ENCODE measurements around the gene RUNX3.
"Not testable (repeated sequence)": the region's sequence is repeated elsewhere in the genome, so short reads cannot be mapped to it uniquely, and the experiment has no call there.

RUNX3 gene

DNA sequence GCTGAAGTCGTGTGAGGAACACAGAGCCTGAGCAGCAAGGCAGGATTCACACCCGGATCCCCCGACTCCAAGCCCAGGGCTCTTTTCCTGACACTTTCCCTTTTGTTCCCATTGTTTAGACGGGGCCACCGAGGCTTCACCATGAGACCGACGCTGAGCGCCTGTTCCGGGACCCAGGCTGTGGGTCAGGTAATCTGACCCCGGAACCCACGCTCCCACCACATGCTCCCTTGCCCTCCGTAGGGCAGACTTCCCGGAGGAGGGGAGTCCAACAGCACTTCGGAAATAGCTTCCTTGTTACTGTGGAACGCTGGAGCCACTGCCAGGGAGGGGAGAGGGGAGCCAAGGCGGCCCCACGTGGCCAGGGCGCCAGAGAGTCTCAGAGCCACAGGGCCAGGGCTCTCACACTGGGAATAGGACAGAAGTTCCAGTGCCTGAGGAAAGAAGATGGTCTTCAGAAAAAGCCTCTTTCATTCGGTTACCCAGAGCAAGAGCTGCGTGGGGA is 18.4 kb downstream of the RUNX3 start:
- no peak for DNase-seq

DNA sequence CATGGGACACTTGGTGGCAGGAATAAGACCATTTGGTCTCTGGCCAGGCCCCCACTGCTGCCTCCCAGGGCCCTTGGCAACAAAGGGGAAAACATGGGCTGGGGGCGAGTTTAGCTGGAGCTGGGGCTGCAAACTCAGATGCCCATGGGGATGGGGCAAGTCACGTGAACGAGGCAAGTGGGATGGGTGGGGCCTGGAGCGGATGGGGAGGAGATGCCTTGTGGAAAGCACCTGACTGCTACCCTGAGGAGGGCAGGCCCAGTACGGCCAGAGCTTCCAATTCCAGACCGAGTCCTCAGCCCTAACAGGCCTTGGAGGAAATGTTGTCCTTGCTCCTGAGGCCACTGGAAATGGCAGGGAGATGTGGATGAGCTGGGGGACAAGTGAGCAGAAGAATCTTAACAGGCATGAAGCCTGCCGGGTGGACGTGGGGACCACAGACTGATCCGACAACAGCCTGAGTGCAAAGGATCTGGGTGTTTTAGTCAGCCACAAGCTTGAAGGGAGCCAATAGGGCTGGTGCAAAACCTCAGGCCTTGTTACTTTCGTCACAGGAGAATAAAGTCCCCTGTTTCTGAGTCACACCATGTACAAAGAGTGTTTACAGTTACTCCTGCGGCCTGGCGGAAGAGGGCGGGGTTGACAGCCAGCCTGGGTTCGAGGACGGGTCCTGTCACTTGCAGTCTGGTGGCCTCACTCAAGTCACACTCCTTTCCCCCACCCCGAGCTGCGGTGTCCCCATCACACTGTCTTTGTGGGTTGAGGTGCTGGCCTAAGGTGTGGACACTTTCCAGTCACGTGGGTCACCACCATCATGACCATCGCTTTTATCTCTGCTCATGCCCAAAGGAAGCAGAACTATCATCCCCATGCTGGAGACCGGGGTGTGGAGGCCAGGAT is 19.1 kb downstream of the RUNX3 start:
- DNase-seq = no peak

DNA sequence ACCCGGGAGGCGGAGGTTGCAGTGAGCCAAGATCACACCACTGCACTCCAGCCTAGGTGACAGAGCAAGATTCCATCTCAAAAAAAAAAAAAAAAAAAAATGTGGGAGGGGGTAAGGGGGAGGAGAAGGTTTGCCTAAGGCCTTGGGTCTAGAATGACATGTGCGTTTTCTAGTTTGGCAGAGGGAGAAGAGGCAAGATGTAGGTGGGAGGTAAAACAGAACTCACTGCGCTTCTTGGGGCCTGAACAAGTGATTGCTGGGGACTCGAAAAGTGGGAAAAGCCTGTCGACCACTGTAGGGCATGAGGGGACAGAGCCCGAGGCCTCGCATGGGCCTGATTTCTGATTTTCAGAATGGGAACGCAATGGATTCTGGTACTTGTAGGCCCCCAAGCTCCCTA is 19.9 kb downstream of the RUNX3 start:
- DNase-seq = no peak

DNA sequence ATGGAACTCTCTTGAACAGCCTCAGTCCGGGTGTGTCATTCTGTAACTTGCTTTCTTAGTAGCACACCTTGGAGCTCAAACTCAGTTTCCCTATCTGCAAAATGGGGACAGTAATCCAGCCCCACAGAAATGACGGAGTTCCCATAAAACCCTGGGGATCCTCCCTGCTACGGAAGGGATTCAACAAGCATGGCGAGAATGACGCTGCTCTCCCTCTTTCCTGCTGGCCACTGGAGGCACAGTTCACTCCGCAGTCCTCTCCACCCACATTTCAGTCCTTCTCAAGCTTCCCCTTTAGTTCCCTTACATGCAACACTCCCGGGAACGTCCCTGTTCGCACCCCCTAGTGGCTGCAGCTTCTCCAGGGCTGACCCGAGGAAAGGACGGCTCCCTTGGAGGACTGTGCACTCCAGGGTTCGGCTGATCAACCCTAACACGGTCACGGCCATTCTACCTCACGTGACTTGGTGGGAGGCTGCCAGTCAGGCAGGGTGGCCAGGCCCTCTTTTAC is 20.6 kb downstream of the RUNX3 start:
- DNase-seq = no peak

DNA sequence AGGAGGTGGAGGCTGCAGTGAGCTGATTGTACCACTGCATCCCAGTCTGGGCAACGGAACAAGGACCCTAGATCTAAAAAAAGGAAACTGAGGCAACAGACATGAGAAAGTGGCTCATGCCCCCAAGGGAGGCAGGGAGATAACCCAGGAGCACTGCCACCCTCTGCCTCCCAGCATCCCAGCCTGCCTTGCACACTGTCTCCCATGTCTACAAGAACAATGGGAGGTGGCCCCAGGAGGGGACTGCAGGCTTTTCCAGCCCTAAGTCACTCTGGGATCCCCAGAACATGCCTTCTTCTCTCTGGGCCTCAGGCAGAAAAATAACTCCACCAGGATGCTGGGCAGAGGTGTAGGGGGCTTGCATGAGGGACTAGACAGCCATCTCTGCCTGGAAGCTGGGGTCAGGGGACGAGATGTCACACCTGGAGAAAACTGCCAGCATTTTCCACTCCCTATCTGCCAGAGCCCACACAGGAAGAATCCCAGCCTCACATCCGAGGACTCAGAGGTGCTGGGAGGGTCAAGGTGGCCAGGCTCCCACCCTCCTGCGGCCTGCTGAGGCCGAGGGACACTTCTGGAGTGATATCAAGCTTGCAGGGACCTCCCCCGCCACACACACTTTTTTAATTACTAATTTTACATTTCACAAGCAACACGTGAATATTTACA is 21.4 kb downstream of the RUNX3 start:
- DNase-seq = no peak

DNA sequence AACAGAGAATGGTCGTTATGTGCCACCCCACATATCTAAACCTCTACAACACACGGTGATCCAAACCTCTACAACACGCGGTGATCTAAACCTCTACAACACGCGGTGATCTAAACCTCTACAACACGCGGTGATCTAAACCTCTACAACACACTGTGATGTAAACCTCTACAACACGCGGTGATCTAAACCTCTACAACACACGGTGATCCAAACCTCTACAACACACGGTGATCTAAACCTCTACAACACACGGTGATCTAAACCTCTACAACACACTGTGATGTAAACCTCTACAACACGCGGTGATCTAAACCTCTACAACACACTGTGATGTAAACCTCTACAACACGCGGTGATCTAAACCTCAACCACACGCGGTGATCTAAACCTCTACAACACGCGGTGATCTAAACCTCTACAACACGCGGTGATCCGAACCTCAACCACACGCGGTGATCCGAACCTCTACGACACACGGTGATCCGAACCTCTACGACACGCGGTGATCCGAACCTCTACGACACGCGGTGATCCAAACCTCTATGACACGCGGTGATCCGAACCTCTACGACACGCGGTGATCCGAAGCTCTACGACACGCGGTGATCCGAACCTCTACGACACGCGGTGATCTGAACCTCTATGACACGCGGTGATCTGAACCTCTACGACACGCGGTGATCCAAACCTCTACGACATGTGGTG is 22.3 kb downstream of the RUNX3 start:
- not testable (repeated sequence) for DNase-seq

DNA sequence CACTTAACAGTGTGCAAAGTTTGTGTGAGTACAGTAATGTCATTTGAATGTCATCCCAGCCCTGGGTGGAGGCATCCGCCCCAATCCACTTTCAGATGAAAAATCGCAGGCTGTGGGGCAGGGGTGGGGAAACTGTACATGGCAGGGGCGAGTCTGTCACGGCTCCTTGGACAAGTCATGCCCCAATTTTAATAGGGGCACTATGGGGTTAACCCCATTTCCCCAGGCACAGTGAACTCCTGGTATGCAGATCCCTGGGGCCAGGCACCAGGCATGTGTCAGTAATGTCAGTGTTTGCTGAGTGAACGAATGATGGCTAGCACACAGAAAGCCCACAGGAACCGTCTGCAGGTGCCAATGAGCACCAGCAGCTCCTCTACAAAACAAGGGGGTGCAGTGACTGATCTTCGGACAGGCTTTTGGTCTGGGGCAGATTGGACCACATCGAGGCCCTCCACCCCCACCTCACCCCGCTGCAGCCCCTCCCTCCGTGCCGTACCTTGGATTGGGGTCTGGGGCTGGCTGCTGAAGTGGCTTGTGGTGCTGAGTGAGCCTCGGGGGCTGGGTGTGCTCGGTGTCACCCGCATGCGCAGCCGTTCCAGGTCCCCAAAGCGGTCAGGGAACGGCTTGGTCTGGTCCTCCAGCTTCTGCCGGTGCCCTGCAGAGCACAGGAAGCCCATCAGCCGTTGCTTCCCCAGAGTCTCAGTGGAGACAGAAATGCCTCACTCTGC is 23.2 kb downstream of the RUNX3 start:
- DNase-seq = no peak

DNA sequence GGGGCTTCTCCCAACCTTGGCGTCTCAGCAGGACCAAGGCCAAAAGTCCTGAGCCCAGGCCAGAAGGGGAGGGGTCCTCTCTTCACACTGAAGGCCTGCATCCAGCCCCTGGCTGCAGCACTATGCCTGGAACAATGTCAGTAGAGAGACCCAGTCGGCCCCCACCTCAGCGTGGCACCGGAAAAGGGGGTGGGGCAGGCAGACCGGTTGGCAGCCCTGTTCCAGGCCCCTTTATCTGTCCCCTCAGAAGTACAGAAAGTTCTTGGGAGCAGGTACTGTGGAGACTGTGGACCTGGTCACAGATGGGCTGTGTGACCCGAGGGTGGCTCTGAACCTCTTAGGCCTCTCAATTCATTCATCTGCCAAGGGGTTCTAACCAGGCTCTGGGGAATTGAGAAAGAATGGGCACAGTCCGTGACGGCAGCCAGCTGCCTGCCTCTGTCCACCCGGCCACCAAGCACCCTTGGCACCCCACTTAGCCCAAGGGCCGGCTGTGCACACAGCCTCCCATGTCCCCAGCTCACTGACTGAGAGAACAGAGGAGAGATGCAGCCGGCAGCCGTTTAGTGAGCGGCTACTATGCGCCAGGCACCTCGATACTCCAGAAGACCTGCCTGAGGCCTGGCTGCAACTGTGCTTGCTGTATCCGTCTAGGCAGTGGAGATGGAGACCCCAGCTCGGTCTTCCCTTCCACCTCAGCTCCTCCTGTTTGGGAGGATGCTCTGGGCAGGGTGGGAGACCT is 23.9 kb downstream of the RUNX3 start:
- DNase-seq = no peak

DNA sequence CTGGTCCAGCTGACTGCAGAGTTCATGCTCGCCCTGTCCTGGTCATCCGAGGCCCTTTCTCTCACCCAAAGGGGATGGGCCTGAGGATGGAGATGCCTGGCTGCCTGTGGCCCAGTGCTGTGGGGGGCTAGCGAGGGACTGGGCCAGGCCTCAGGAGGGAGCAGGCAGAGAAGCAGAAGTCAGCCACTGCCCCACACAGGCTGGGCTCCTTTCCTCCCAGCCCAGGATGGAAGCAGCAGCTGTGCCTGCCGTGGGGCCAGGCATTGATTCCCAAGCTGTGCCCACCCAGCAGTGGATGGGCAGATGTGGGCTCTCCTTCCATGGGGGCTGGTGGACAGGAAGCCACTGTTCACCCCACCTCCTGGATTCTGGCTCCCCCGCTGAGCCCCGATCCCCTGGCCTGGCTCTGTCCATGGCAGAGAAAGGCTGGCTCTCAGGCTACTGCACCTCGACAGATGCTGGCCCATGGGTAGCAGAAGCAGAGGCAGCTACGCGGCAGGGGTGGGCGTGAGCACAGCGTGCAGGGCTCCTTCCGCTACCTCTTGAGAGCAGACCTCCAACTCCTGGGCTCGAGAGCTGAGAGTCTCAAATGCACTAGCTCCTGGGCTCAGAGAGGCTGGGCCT is 24.6 kb downstream of the RUNX3 start:
- DNase-seq = no peak

DNA sequence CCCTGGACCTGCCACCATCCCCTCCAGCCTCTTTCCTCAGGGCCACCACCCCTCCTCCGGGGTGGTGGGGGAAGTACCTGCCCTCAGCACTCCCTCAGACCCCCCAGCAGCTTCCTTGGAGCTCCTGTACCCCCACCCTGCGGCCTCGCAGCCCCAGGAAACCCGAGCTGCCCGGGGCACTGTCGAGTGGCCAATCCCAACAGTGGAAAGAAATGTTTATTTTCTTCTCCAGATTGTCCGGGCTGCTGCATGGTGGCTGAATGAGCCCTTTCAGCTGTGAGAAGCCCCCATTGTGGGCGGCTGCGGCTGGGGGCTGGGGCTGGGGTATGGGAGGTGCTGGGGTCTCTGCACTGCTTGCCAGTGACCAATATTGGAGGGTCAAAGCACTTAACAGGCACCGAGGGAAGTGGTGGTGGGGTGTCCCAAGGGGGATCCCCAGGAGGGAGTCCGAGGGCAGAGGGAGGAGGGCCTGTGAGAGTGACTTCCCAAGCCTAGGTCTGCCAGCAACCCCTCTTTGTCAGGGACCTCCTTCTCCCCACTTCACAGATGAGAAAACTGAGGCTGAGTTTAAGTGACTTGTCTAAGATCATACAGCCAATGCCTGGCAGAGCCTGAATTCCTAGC is 25.2 kb downstream of the RUNX3 start:
- no peak for DNase-seq

DNA sequence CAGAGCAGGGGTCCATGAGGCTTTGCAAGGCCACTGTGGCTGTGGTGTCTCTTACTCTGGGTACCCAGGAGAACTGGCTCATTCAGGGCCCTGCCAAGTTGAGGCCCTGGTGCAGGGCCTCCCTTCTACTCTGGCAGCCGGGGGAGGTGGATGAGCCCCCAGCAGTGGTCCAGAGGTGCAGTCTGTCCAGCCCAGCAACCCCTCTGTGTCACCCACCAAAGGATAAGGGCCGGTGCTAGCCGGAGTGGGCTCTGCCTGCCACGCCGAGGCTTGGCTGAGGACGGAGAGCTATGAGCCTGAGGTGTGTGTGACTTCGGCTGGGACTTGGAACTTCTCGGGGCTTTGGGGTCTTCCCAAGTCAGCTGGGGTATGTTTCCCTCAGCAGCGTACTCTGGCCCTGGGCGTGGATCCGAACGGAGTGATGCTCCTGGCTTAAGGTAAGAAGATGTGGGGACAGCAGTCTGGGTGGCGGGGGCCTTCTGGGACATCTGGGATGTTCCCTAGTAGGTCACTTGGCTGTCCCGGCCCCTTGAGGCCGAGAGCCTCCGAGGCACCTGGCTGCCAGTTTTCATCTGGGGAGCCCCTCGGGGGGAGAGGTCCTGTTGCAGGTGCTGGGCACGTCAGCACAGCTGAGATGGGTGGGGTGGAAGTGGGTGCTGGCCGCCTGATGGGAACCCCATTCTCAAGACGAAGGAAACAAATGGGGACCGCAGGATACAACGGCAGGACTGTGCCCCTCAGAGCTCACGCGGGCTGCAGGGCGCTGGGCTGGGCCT is 25.9 kb downstream of the RUNX3 start:
- no peak for DNase-seq

DNA sequence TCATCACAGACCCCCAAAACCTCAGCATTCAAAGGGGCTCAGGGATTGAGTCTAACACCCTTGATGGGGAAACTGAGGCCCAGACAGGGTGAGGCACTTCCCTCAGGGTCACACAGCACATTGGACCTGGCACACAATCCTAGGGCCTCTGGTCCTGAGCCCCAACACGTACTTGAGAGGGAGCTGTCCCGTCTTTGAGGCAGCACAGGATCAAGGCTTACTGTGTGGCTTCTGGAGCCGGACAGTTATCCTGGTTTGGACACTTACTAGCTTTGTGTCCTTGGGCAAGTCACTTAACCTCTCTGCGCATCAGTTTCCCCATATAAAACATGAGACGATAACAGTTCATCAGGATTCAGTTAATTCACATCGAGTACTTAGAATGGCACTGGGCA is 26.5 kb downstream of the RUNX3 start:
- DNase-seq = no peak

DNA sequence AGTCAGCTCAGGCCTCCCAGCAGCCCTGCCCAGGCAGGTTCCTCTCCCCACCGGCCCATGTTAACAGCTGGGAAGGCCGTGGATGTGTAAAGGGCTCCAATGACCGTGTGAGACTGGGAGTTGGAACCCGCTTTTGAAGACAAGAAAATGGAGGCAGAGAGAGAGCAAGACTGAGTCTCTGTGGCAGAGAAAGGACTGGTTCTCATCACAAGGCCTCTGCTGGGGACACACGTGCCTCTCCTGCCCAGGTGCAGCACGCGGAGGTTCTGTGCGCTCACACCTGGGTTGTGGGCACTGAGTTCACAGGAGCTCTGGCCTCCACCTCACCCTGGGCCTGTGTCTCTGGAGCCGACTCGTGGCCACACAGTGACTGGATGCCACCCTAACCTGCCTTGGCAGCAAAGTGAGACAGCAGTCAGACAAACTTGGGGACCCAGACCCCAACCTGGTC is 27.0 kb downstream of the RUNX3 start:
- DNase-seq = no peak

DNA sequence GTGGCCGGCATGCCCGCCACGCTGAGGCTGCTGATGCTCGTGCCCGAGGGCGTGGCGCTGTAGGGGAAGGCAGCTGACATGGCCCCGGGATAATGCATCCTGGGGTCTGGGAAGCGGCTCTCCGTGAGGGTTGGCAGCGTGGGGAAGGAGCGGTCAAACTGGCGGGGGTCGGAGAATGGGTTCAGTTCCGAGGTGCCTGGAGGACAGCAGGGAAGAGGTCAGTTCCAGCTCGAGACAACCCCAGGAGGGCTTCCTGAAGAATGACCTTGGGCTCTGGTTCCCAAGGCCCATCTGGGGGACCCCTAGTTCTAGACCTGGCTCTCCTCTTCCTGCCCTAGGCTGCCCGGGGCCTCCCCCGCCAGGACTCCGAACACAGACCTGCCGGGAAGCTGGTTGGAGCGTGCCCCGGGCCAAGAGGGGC is 27.6 kb downstream of the RUNX3 start:
- DNase-seq = no peak

DNA sequence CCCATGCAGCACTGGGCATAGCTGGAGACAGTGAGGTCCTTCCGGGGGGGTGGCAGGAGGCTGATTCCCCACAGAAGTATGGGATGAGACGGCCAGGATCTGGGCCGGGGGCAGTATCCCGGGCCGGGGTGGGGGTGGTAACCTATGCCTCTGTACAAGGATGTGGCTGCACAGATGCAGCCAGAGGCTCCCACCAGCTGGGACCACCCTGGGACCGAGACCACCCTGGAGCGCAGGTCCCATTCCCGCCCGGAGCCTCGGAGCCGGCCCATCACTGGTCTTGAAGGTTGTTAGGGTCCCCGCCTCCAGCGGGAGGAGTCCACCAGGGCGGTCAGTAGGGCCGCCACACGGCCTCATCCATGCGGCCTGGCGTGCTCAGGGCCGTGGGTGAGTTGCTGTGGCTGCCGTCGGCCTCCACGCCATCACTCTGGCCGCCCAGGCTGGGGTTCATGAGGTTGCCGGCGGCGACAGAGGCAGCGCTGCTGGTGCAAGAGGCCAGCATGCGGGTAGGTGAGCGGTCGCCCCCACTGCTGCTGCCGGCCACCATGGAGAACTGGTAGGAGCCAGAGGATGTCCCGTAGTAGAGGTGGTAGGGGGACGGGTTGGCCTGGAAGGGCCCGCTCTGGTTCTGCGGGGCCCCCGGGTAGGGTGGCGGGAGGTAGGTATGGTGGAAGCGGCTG is 28.1 kb downstream of the RUNX3 start:
- no peak for DNase-seq

DNA sequence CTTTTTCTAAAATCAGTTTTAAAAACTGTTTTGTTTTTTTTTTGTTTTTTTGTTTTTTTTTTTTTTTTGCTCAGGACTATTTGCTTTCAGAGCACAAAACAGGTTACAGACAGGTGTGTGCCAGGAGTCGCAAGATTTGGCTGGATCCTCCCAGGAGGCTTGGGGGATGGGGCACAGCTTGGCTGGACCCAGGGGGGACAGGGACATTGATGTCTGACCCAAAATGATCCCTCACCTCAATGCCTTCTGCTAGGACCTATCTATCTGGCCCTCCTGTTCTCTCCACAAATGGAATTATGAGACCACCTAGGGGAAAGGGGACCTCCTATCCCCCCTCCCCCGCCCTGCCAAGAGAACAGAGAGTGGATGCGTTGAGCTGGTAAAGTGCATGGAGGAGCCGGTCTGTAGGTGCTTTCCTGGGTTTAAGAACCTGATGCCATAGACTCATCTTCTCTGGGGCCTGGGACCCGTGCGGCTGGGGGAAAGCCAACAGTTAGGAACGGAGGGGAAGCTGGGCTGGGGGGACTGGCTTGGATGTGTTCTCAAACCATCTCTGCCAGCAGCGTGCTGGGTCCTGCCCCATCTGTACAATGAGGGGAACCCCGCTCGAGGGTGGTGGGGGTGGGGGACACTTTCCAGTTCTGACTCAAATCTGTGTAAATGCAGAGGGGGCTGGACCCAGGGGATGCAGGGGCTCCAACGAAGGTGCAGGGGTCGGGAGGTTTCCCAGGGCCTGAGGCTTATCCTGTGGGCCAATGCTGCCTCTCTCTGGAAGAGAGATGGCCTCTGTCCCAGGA is 28.9 kb downstream of the RUNX3 start:
- no peak for DNase-seq

DNA sequence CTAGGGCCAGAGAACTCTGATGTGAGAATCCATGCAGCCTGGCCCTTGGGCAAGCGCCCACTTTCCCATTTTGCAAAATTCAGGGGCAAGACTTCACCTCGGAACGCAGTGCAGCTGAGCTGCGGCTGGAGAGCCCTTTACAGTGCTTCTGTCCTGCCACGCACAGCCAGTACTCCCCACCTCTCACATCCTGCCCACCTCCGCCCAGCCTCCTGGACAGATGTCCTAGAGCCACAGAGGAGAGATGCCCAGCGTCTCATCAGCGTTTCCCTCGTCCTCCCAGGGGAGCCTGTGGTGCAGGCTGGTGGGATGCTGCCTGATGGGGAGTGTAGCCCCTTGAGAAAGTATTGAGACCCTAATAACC is 29.6 kb downstream of the RUNX3 start:
- DNase-seq = no peak

Data from AML-193 (cell line).